Right renal pelvis (tissue), 4 donors: ENCODE data around the gene UBQLNL. TPM values are rescaled to one million over a fixed set of nuclear protein-coding genes. Genes with fewer than 3 reads are reported as not detected.

Source experiments
- DNase-seq, 4 donors: peaks; one replicate each; pipeline ENCODE4 v3.0.0-alpha.2; 2013; ENCODE audit warnings: low read depth in 4 of 4, low spot score in 3 of 4, missing footprints in 1 of 4
- polyA plus RNA-seq, 4 donors: library from polyadenylated mRNA; unstranded; fragments of 120-200 nt; gene quantifications; one replicate each; pipeline ENCODE4 v1.2.1, GENCODE V29; 2013; ENCODE audit not compliant: insufficient read length in 4 of 4

Gene UBQLNL
- under 1 TPM; 0.34 to 0.91 (median 0.50) TPM for polyA plus RNA-seq

- no peak for DNase-seq
Measured at GRCh38 chr11:5516599-5516998, at the start of gene UBQLNL. UBQLNL (minus strand) TSS chr11:5516699; CDS start chr11:5516441, 258 bp downstream.

DNA sequence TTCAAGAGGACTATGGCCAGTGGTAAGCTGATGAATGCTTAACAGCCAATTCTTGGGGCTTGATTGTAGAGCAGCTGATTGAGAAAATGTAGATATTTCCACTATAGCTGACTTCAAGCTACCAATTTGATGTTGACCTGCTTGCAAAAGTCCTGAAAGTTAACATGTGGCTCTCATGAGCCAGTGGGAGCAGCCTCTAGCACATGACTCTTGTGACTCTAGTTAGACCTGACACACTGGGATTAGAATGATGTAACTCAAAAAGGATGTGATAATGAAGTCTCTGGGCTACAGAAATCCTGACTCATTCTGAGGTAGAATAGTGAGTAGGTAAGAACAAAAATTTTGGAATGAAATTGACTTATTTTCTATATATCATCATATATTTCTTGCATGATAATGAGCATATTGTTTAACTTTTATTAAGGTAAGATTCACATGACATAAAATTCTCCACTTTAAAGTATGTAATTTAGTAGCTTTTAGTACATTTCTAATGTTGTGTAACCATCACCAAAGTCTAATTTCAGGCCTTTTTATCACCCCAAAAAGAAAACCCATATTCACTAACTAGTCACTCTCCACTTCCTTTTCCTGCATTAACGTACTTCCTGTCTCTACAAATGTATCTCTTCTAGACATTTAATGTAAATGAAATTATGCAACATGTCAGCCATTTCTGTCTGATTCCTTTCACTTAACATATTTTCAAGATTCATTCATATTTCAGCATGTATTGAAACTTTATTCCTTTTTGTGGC lies 47.9 kb upstream of the UBQLNL start:
- DNase-seq, result no peak

DNA sequence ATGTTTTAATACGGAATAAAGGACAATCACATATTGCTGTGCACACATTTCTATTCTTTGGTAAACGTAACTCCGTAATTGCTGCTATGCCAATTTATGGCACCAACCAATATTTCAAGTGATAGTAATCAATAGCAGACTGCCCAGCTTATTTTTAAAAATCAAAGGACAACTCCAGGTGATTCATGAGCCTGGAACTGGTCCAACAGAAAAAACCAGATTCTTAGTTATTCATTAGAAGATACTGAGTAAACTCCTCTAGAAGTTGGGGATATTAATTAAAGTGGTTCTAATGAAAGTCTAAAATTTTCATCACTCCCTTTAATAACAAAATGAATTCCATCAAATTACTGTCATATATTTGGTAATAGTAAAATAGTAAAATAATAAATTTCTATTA lies 41.3 kb upstream of the UBQLNL start:
- no peak for DNase-seq

DNA sequence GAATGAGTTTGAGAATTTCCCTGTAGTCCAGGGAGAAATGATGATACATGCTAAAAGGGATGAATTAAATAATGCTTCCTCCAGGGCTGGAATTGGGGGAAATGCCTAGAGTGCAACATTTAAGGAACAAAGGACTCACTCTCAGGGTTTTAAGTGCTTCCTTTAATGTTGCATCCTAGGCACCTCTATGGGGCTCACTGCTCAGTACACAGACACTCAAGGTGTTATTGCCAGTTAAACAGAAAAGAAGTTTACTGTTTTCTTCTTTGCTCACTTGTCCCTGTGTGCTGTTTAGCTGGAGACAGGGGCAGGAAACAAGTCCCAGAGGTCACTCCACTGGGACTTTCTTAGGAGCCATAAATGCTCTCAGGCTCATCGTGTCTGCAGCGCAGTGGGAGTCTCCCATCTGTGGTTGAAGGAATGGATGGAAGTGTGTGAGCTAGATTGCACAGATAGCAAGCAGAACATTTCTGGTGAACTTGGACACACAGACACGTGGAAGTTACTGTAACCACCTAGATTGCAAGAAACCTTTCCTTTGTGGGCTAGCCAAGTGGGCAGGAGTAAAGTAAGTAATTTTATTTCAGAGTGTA lies 40.2 kb upstream of the UBQLNL start:
- DNase-seq, result no peak

DNA sequence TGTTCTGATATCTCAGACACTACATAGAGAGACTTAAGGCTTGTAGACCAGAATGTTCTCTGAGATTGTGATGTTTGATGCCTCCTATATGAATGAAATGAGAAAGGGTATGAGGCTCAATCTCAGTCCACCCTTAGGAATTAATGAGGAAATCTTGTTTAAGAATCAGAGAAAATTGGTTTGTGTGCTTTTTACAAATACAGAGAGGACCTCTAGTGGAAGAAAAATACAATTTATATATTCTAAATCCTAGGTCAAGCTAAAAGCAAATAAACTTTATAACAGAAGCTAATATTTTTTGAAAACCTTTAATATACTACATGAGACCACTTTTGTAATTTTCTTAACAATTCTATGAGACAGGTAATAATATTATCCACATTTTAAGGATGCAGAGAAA lies 36.8 kb upstream of the UBQLNL start:
- no peak for DNase-seq

DNA sequence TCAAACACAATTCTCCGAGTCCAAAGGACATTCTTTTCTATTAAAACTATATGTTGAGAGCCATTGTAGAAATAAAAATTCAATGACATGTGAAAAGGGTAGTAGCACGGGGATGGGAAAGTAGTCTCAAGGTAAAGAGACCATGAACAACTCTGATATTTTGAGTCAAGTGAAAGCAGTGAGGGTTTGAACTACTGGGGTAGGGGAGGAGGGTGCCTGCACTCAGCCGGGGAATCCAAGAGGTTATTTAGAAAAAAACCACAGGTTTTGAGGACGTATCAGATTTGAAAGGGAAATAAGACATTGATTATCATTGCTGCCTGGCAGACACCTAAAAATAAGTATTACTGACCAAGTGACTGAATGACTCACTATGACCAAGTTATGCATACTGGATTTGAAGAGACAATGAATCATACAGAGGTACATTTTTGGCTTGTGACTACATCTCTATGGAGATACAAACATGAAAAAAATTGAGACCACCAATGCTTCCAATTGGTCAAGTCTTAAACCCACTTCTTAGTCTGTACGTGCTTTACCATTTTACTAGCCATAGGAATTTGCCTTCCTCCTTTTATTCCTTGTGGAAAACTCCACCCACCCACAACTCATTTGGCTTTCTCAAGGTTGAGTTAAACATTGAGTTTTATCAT lies 34.1 kb upstream of the UBQLNL start:
- DNase-seq, result no peak

DNA sequence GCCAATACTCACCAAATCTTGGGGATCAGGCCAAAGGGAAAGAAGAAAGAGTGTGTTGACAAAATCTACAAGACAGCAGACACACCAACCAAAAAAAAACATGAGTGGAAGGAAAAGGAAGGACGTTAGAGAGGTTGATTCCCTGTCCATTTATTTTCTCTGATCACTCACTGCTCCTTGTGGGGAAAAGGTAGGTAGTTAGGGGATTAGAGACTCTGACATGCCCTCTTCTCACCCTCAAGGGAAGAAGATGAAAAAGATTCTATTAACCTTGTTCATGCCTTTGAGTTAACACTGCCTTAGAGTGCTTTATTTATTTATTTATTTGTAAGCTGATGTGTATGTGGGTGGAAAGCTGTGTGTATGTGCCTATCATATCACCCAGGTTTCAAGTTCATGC lies 31.9 kb upstream of the UBQLNL start, which contains the start of gene OR52H1:
Gene OR52H1, minus strand, starts transcription at position 101 of the 400 bp plus-strand sequence. CDS start 3,035 bp downstream, outside the sequence.
- no peak for DNase-seq

DNA sequence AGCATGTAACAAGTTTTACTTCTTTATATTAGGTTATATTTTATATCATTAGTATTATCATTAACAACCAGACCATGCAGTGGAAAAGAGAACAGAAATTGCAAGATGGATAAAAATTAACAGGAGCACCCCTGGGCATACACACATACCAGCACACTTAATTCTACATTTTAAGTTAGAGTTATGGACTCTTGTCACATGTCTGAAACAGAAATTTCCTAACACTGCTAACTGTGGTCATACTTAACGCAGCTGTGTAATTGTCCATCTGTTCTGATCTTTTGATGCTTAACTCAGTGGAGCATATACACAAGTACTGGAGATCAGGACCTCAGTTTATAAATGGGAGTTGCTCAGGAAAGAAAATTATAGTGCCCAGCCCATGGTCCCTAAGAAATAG lies 31.5 kb upstream of the UBQLNL start:
- no peak for DNase-seq

- DNase-seq, result no peak
Measured at GRCh38 chr11:5546457-5546856, 30.0 kb upstream of the UBQLNL start.

DNA sequence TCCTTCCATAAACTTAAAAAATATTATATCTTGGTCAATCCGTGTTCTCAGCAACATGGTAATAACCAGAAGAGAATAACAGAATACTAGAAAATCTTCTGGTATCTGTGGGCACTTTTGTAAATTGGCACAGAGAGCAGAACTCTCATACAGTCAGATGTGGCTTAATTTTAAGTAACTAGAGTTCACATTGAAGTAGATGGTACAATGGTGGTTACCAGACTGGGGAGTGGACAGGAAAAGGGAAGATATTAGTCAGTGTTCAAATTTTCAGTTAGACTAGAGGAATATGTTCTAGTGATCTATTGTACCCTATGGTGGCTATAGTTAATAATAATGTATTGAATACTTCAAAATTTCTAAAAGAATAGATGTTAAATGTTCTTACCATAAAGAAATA lies 24.9 kb upstream of the UBQLNL start:
- no peak for DNase-seq

DNA sequence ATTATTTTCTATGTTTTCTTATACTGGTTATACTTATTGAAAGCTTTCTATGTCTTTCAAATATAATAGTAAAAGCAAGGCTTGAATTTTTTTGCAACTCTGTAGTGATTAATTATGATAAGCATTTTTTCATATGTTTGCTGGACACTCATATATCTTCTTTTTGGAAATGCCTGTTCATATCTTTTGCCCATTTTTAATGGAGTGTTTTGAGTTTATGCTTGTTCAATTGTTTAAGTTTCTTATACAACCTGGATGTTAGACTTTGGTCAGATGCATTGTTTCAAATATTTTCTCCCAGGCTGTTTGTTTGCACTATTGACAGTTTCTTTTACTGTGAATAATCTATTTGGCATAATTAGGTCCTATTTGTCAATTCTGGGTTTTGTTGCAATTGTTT lies 20.0 kb upstream of the UBQLNL start:
- DNase-seq, result no peak

GRCh38 chr11:5534046-5534445 lies 17.5 kb upstream of the UBQLNL start:
- no peak for DNase-seq

- no peak for DNase-seq
Measured at GRCh38 chr11:5531053-5531831, 14.7 kb upstream of the UBQLNL start.

- no peak for DNase-seq
Measured at GRCh38 chr11:5528495-5528894, 12.0 kb upstream of the UBQLNL start.

DNA sequence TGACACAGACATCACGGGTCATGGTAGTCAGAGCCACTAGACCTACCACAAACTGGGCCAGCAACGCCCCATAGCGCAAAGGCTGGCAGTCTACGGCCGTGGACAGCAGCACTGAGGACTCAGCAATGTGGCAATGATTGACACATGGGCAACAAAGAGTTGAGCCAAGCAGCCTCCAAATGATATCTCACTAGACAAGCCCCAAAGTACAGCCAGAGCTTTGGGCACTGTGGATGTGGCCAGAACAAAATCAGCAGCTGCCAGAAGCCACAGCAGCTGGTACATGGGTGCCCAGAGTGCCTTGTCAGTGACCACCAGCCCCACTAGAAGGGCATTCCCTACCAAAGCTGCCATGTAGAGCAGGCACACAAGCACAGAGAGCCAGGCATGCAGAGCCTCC lies 11.2 kb upstream of the UBQLNL start:
- DNase-seq, result no peak

GRCh38 chr11:5524756-5525155 lies 8.3 kb upstream of the UBQLNL start:
- no peak for DNase-seq

DNA sequence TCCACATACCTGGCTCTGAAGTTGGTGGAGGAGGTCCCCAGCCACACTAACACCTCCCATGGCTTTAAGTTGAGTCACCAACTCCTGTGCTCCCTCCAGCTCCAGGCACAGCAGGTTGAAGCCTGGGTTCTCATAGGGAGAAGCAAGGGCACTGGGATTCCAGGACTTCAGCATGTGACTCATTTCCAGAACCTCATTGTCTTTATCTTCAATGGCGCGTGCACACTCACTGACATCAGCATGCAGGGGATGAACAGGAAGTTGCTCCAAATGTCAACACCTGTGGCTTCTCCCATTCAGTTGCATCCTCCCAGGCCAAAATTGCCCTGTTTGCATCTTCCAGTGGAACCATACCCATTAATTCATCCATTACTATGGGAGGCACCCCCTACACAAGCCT lies 5.8 kb upstream of the UBQLNL start:
- DNase-seq, result no peak

GRCh38 chr11:5521540-5521939 lies 5.0 kb upstream of the UBQLNL start:
- no peak for DNase-seq

- no peak for DNase-seq
Measured at GRCh38 chr11:5514841-5515240, 1.7 kb downstream of the UBQLNL start.

GRCh38 chr11:5509803-5510202 lies 6.7 kb downstream of the UBQLNL start, which contains the start of gene UBQLN3:
UBQLN3 (minus strand) TSS chr11:5509957; CDS start chr11:5509558, 399 bp downstream.
- DNase-seq, result no peak

DNA sequence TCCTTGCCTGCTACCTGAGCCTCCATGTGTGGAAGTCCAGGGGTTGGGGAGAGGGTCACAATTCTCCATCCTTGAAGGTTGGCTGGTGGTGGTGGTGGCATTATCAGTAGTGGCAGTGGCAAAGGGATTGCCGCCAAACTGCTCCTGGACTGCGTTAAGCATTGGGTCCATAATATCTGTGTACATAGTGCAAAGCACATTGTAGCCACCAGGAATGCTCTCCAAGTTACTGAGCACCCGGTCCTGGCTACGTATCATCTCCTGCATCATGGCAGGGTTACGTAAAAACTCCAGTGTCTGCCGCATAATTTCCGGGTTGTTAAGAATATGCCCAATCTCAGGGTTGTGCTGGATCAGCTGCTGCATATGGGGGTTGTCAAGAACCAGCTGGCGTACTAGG lies 7.9 kb downstream of the UBQLNL start:
- no peak for DNase-seq
